Activated CD8-positive, alpha-beta memory T cell treated with anti-CD3 and anti-CD28 coated beads, Interleukin-2, amount 50 U/mL, for 24 hours (primary cell): ENCODE results near the gene POU6F1.
A peak's percentile ranks its signal among the peaks of the same experiment; 100 is the strongest.
"Not testable (repeated sequence)": the region's sequence is repeated elsewhere in the genome, so short reads cannot be mapped to it uniquely, and the experiment has no call there.

Experiments
- DNase-seq: peaks from one replicate; pipeline ENCODE4 v3.0.0-alpha.2; 2020; ENCODE audit errors: extremely low read depth

POU6F1 gene

GRCh38 chr12:51217968-51218606, at the start of gene POU6F1:
POU6F1 (minus strand) TSS chr12:51218062; CDS start chr12:51206836, 11,226 bp downstream.
- peak; percentile 21 for DNase-seq

- no peak for DNase-seq
Measured at GRCh38 chr12:51265024-51265423, 47.2 kb upstream of the POU6F1 start.

GRCh38 chr12:51264297-51264696, 46.4 kb upstream of the POU6F1 start:
- DNase-seq: no peak

- no peak for DNase-seq
Measured at GRCh38 chr12:51263341-51263740, 45.5 kb upstream of the POU6F1 start.

GRCh38 chr12:51262758-51263177, 44.9 kb upstream of the POU6F1 start:
- DNase-seq: no peak

- DNase-seq: not testable (repeated sequence)
Measured at GRCh38 chr12:51259600-51259999, 41.7 kb upstream of the POU6F1 start.

- DNase-seq: no peak
Measured at GRCh38 chr12:51254536-51254935, 36.7 kb upstream of the POU6F1 start.

GRCh38 chr12:51253276-51253675, 35.4 kb upstream of the POU6F1 start:
- DNase-seq: no peak

DNA sequence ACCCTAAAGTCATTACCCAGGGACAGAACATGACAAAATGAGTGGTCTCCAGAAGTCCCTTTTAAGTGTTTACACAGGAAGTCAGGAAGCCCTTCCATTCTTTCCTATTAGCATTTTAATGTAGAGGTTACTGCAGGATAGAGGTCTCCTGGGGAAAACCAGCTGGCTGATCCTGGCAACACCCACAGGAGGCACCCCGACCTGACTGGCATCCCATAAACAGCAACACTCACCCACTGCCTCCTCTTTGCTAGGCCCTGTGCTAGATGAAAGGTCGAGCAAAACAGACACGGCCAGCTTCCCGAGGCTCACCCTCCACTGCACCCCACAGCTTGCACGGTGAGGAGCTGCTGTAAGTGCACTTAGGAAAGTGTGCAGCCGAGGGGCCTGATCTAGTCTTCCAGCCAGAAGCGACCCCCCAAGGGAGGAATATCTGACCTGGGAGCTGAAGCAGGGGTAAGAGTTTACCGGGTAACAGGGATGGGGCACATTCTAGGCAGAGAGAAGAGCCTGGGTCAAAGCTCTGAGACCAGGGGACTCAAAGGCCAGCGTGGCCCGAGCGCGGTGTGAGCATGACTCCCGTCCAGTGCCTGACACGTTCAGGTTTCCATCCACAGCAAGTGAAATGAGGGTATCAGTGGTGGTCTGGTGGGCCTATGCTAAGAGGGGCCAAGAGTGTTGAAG, 29.8 kb upstream of the POU6F1 start:
- no peak for DNase-seq

GRCh38 chr12:51246254-51246853, 28.5 kb upstream of the POU6F1 start:
- DNase-seq: no peak

- no peak for DNase-seq
Measured at GRCh38 chr12:51245476-51246253, 27.8 kb upstream of the POU6F1 start.

GRCh38 chr12:51244269-51244668, 26.4 kb upstream of the POU6F1 start:
- DNase-seq: no peak

DNA sequence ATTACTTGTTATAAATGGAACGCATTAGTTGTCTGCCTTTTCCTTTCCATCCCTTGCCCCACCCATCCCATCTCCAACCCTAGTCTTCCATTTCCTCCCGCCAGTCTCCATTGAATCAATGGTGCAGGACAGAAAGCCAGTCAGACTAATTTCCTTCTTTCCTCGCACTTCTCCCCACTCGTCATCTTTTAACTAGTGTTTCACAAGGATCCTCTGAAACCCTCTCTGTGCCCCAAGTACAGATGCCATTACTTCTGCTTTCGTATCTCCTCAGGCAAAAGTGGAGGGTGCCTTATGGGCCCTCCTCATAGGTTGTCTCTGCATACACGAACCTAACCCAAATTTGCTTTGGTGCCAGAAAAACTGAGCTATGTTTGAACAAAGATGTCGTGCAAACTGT, 25.0 kb upstream of the POU6F1 start:
- no peak for DNase-seq

DNA sequence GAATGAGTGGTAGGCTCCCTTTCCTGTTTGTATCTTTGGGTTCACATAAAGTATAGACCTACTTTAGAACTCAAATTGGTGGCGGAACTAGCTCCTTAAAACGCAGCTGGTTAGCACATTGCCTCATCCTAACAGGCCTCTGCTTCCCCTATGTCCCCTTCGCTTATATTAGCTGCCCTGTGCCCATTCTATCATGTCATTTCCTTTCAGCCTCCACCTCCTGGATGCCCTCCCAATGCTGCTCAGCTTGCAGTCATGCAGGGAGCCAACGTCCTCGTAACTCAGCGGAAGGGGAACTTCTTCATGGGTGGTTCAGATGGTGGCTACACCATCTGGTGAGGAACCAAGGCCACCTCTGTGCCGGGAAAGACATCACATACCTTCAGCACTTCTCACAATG, 24.3 kb upstream of the POU6F1 start:
- DNase-seq: no peak

DNA sequence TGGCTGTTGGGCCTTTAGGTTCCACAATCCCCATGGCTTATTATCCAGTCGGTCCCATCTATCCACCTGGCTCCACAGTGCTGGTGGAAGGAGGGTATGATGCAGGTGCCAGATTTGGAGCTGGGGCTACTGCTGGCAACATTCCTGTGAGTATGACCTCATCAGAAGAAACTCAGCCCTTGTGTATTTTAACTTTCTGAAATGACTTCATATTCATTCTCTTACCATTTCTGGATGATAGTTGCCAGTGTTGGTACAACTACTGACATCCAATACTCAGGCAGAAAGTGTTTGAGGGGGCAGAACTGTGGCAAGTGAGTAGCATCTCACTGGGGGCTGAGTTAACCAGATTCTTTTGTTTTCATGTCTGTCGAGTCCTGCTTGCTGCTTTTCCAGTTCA, 23.1 kb upstream of the POU6F1 start:
- DNase-seq: no peak

DNA sequence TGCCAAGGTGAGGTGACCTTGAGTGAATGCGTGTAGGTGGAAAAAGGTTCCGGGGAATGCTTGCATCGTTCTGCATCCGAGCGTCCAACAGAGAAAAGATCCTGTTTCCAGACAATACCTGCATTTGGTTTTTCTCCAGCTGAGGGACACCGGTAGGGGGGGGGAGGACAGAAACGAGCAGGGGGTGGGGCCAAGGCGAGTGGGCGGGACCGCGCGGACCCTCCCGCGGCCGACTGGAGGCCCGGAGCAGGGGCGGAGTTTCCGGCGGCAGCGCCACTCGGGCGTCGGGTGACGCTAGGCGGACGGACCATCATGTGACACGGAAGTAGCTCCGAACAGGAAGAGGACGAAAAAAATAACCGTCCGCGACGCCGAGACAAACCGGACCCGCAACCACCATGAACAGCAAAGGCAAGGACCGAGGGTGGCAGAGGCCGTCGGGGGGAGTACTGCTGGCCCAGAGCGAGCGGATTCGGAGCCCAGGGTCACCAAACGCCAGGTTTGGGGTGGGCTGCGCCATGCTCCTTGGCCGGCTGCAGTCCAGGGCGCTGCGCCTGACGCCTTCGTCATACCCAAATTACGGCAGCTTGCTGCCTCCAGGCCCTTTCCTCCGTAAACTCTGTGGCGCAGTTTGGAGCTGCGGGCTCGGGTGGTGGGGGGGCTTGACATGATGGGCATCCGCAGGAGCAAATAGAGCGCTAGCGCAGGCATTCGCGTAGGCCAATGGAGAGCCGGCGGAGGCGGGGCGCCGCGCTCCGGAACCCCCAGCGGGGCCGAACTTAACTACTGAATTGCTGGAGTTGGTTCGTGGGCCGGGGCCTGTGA, 20.9 kb upstream of the POU6F1 start, which contains the start of gene DAZAP2:
TSS of gene DAZAP2 (plus strand) at position 317 of the 825 bp plus-strand sequence. CDS start at position 399, 82 bp downstream.
- peak; percentile 85 for DNase-seq

DNA sequence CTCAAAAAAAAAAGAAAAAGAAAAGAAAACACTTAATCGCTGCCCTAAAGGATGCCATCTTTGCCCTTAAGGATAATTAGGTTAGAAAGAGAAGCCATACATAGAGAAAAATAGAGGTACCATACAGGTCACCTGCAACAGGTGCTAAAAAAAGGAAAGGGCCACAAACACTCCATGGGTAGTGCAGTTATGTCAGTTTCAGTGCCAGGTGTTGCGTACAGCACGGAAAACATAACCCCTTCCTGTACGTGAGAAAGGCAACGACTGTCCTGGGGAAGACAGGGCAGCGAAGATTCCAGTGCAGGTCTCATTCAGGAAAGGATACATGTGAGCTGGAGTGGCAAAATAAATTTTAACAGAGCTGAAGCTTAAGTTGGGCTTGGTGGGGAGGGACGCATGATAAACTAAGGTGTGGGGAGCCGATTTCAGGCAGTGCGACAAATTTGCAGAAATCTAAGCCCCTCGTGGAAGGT, 20.2 kb upstream of the POU6F1 start:
- DNase-seq: no peak

- DNase-seq: no peak
Measured at GRCh38 chr12:51234530-51234929, 16.7 kb upstream of the POU6F1 start.

GRCh38 chr12:51232642-51233041, 14.8 kb upstream of the POU6F1 start:
- DNase-seq: no peak

DNA sequence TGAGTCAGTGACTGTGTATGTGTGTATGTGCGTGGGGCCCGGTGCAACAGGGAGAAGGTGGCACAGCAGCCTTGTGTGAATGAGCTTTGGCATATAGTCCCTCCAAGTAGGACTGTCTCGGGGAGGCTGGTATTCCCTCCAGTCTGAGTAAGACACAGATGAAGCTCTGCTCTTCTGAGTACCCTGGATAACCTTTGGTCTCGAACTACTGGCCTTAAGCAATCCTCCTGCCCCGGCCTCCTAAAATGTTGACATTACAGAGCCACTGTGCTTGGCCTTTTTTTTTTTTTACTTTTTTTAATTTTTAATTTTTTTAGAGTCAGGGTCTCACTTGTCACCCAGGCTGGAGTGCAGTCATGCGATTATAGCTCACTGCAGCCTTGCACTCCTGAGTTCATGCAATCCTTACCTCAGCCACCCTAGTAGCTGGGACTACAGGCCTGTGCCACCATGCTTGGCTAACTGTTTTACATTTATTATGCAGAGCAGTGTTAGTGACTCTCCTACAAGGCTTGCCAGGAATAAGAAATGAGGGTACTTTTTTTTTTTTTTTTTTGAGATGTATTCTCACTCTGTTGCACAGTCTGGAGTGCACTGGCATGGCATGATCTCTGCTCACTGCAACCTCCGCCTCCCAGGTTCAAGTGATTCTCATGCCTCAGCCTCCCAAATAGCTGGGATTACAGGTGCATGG, 11.4 kb upstream of the POU6F1 start:
- no peak for DNase-seq

DNA sequence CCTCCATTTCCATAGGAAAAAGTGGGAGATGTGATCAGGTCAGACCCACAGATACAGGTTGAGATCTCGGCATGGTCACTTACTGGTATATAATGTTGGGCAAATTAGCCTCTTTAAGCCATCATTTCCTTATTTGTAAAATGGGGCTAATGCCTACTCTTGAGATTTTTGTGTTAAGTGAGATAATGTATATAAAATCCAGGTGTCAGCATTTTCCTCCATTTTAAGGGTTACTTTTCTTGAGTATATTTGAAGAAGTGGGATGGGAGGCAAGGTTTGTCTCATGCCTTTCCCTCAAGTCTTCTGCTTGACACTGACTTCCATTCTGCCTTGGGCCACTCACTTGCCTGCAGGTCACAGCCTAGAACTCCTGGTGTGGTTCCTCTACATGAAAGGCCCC, 10.1 kb upstream of the POU6F1 start:
- DNase-seq: no peak
